HG02981 (cell line): ENCODE data around the gene TEKT5.

Source experiments
- ATAC-seq: cut with Tn5 transposase; IDR thresholded peaks from one replicate; pipeline ENCODE4 v1.9.1; 2021; ENCODE audit warnings: mild to moderate bottlenecking, moderate library complexity; ENCODE audit not compliant: unreplicated experiment

Gene TEKT5

DNA sequence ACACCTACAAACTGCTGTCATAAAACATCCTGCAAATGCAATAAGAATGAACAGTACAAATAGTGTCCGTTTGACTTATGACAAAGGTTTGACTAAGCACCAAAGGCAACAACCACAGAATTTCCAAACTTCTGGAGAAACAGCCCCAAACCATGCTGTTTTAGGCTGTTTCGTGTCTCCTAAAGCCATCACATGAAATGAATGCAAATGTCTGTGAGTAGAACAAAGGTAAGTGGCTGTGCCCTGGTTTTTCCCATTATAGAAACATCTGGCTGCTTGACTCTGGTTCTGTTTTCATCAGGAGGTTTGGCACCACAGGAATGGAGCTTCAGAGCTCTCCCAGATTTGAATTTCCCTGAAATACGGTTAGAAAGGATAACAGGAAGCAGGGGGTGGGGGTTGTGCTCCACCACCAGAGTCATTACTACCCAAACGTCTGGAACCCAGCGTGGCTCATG is 109.7 kb downstream of the TEKT5 start:
- no peak for ATAC-seq

DNA sequence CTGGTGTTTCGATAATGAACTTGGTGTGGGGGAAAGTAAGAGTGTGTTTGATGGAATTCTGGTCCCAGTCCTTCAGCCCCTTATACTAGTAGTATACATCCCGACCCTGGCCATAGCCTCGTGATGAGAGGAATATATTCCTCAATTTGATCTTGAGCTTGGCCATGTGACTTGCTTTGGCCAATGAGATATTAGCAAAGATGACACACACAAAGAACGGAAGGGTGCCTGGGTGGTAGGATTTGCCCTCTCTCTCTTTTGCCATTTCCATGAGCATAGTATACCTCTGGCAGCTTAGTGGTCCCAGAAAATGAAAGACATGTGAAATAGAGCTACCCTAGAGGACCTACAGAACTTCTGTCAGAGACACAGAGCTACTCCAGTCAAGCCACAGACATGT is 111.5 kb downstream of the TEKT5 start:
- ATAC-seq: no peak

DNA sequence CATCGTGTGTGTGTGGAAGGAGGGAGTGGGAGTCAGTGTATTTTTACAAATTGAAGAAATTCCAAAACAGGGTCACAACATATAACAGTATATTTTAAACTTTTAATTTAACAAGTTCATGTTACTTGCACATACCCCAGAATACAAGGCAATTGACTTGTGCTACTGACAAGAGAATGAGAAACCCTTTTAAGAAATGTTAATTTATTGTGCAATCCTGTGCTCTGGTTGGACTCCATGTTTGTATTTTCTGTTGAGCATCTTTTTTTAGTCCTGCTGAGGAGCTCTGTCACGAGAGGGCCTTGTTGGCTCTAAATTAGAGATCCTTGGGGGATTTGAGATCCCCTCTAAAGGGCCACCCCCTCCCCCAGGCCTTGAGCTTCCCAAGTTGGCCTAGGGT is 113.2 kb downstream of the TEKT5 start:
- ATAC-seq: no peak

DNA sequence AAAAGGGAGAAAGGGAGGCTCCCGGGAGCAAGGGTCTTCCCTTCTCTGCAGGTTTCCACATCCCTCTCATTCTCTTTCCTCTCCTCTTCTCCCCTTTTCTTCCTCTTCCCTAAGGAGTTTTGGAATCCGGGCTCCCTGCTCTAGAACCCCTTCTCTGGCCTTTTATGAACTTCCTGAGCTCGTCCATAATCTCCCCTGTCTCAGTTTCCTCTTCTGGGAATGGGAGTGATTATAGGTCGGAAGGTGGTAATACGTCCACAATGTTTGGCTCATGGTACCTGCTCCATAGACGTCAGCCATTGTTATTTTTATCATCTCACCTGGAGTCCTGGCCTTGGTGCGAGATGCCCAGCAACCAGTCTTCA is 113.9 kb downstream of the TEKT5 start:
- ATAC-seq: no peak

DNA sequence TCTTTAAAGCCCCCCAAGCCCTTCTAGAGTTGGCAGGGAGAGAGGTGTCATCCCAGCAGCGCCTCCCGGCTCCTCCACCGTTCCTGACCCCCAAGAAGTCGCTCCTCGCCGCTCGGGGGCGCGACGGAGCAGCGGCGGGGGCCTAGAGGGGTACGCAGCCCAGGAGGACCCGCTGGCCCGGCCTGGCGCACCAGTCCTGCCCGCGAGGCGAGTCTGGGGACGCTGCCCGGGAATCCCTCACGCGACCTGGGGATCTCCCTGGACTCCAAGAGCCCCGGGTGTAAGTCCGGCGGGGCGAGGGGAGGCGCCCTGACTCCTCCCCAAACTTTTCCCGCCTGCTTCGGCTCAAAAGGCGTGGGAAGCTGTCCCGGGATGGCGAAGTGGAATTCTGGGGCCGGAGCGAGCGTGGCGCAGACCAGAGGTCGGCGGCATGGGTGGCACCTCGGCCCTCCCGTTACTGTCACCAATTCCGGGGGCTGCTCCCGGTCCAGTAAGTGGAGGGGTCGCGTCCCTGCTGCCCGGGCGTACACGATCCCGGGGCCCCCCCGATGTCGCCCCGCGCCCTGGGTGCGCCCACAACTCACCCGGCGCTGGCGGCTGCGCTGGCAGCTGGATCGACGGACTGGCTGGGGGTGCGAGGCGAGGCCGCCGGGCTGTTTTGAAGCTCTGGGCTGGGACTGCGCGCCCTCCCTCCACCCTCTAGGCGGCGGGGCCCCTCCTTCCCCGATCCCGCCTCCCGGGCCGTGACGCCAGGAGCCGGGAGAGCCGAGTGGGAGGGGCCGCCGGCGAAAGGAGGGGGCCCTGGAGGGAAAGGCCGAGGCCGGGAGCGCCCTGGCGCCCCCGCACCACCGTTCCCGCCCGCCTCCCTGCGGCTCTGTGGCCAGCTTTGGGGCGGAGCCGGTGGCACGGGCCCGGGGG is 114.5 kb downstream of the TEKT5 start, which contains the start of gene EMP2:
TSS of gene EMP2 (minus strand) at position 634 of the 918 bp plus-strand sequence. CDS start 32,981 bp downstream, outside the sequence.
- no peak for ATAC-seq

DNA sequence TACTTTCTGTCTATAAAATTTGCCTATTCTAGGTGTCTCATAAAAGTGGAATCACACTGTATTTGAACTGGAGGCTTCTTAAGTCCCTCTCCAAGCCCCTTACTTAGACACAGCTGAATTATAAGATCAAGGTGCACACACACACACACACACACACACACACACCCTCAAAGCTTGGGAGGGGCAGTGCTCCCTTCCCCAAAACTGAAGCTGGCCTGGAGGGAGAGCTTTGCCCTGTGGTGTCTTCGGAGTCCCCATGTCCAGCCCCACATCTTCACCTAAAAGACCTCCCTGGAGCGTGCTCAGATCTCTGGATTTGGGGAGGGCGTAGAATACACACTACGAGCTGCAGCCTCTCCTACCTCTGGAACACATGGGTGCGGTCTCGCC is 115.2 kb downstream of the TEKT5 start:
- ATAC-seq: no peak

DNA sequence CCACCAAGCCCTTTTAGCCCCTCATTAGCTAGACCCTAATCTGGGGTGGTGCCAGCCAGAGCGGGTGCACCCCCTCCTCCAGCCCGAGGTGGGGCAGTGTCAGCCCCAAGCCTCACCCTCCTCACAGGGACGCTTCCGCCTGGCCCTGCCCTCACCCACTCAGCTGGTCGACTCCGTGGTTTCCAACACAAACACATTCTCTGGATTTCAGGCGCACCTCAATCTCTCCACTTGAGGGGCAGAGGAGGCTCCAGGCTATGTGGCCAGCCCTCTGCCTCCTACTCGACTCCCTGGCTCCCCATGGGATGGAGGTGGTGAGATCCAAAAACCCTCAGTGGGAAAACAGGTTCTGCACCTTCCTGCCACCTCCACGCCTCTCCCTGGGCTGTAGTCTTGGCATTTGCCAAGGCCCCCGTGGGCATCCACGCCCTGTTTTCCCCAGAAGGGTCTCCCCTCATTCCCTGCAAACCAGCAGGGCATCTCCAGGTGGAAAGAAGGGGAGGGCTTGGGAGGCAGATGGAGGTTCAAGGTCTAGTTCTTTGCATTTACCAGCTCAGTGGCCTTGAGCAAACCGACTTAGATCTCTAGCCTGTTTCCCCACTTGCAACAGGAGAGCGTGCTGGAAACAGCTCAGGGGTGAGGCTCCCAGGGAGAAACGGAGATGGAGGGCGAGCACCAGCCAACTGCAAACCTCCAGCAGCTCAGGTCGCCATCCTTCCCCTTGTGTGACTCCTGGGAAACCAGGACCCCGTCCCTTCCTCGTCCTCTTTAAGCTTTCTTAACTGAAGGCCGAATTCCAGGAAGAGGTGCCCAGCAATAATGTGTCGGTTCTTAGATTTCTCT is 116.0 kb downstream of the TEKT5 start:
- ATAC-seq: no peak
